OCI-LY1 (cell line): ENCODE results near the gene SHF.

Source experiments
- EZH2 ChIP-seq: fragments of 200-600 bp; sonication (generic), shearing (Covaris generic); IDR thresholded peaks from 2 replicates; pipeline ENCODE4 v1.8.0; 2017; ENCODE audit warnings: borderline replicate concordance, mixed run types, mild to moderate bottlenecking, antibody characterized with exemption, low read length, moderate library complexity, mixed read lengths
- TF ChIP-seq, protein P1 (sequence below): fragments of 200-600 bp; sonication (generic), shearing (Covaris generic); IDR thresholded peaks from 2 replicates; pipeline ENCODE4 v1.5.1; 2017; ENCODE audit warnings: mild to moderate bottlenecking, antibody characterized with exemption, low read length, moderate library complexity, mixed read lengths

DNA sequence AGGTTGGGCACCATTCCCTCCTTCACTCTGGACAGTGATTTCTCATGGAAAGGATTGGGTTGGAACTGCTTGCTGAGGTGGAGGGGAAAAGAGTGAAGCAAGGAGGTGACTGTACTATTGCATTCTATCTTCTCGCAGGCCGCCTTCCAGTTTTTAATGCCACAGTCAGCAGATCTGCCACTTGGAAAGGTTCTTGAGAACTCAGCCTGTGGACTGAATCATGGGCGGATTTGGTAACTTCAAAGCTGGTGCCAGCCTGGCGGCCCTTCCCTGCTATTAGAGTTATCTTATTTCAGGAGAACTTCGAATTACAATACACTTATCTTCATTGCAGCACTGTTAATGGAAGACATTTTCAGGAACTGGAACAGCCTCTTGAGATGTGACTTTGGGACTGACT, 41.2 kb upstream of the SHF start:
- TF ChIP-seq, protein P1, sequence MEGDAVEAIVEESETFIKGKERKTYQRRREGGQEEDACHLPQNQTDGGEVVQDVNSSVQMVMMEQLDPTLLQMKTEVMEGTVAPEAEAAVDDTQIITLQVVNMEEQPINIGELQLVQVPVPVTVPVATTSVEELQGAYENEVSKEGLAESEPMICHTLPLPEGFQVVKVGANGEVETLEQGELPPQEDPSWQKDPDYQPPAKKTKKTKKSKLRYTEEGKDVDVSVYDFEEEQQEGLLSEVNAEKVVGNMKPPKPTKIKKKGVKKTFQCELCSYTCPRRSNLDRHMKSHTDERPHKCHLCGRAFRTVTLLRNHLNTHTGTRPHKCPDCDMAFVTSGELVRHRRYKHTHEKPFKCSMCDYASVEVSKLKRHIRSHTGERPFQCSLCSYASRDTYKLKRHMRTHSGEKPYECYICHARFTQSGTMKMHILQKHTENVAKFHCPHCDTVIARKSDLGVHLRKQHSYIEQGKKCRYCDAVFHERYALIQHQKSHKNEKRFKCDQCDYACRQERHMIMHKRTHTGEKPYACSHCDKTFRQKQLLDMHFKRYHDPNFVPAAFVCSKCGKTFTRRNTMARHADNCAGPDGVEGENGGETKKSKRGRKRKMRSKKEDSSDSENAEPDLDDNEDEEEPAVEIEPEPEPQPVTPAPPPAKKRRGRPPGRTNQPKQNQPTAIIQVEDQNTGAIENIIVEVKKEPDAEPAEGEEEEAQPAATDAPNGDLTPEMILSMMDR, result no peak
- TF ChIP-seq EZH2, result no peak
